ENCODE results near the gene TERT.
"Not testable (repeated sequence)": the region's sequence is repeated elsewhere in the genome, so short reads cannot be mapped to it uniquely, and the experiment has no call there.

Gene TERT

DNA sequence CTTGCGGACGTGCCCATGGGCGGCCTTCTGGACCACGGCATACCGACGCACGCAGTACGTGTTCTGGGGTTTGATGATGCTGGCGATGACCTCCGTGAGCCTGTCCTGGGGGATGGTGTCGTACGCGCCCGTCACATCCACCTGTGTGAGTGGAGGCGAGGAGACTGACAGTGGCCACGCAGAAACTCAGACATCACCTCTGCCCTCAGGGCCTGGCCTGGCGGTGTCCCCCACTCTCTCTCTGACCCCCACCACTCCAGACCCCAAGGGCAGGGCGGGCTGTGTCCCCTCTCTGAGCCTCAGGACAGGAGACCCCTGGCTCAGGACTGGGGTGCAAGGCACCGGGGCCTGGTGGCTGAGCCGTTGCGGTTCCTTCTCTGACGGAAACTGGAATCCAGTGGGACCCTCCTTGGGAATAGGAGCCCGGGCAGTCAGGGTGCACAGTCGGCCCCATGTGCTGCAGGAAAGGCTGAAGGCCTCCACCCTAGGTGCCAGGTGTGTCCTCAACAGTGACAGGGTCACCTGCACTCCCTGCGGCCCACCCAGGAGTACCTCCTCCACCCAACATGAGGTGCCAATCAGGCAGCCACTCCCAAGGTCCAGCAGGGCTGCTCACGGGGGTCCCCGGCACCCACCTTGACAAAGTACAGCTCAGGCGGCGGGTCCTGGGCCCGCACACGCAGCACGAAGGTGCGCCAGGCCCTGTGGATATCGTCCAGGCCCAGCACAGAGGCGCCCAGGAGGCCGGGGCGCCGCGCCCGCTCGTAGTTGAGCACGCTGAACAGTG is 16.0 kb downstream of the TERT start:
- no peak for DNase-seq (ENCODE audit: low spot score)

DNA sequence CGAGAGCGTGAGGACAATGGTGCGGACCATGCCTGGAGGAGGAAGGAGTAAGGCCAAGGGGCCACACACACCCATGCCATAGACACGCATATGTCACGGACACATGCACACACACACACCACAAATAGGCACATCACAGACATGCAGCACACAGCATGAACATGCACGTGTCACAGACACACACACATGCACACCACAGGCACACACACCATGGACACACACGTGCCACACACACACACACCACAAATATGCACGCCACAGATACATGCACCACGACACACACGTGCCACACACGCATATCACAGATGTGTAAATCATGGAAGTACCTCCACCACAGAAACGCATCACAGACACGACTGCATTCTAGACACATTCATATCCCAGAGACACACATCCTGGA is 16.7 kb downstream of the TERT start:
- no peak for DNase-seq (ENCODE audit: low spot score)

DNA sequence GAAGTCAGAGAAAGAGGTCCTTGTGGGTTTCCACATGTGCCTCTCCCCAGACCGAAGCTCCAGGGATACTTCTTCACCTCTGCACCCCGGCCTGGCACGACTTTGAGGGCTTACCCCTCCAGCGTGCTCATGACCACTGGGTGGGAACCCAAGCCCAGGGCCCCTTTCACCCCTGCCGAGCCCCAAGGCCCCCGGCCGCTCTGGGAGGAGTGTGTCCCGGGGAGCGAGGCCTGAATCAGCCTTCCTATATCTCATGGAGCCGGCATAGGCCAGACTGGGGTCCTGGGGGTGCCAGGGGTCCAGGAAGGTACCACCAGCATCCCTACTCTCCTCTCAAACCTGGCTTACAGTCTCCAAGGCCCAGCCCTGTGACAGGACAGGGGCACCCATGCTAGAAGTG is 17.1 kb downstream of the TERT start:
- DNase-seq (ENCODE audit: low spot score): no peak

DNA sequence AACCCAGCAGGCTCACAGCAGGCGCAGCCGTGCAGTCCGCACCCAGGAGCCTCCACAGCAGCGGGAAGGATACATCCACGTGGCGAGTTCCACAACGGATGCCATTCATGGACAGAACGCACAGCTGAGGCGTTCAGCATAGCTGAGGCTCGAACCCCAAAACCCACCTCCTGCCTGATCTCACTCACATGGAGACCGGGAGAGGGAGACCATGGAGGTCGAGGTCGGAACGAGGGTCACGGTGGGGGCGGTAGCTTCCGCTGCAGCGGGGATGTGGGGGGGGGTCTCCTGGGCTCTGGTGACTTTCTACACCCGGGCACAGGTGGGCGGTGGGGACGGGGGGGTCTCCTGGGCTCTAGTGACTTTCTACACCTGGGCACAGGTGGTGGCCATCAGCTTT is 17.5 kb downstream of the TERT start:
- no peak for DNase-seq (ENCODE audit: low spot score)

DNA sequence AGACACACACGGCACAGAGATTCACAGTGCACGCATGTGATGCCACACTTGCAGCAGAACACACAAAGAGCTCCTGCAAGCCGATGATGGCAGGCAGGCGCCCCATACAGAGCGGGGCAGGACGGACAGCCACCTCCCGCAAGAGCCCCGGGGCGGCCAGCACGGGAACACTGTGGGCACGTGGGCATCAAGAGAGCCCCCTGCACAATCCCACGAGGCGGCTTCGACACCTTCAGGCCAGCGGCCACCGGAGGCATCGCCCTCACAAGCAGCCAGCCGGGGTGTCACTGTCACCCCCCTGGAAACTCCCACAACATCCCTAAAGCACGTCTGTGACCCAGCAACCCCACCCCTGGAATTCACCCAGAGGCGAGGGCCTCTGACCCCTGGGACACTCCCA is 17.9 kb downstream of the TERT start:
- DNase-seq (ENCODE audit: low spot score): no peak

DNA sequence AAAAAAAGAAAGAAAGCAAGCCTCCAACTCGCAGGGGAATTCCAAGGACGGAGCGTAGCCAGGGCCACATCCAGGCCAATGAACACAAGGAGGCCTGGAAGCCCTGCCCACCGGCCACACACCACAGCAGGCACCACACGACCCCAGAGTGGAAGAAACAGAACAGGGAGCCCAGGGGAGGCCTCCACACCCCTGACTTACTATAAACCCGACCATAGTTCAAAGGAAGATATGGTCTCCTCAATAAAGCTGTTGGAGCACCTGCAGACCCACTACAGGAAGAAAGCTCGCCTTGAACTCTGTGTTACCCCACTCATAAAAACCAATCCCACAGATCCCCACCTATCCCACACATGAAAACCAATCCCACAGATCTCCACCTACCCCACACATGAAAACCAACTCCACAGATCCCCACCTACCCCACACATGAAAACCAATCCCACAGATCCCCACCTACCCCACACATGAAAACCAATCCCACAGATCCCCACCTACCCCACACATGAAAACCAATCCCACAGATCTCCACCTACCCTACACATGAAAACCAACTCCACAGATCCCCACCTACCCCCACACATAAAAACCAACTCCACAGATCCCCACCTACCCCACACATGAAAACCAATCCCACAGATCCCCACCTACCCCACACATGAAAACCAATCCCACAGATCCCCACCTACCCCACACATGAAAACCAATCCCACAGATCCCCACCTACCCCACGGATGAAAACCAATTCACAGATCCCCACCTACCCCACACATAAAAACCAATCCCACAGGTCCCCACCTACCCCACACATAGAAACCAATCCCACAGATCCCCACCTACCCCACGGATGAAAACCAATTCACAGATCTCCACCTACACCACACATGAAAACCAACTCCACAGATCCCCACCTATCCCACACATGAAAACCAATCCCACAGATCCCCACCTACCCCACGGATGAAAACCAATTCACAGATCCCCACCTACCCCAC is 19.2 kb downstream of the TERT start:
- not testable (repeated sequence) for DNase-seq (ENCODE audit: low spot score)

DNA sequence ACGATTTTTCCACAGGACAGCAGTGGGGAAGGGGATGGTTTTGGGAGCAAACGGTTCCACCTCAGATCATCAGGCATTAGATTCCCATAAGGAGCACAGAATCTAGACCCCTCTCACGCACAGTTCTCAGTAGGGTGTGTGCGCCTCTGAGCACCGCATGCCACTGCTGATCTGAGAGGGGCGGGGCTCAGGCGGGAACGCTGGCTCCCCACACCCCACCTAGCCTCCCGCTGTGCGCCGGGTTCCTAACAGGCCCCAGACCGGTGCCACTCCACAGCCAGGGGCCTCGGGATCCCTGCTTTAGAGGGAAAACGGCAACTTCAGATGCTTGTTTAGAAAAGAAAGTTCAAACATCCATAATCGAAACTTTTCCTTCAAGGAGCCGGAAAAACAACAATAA is 20.4 kb downstream of the TERT start:
- DNase-seq (ENCODE audit: low spot score): no peak

DNA sequence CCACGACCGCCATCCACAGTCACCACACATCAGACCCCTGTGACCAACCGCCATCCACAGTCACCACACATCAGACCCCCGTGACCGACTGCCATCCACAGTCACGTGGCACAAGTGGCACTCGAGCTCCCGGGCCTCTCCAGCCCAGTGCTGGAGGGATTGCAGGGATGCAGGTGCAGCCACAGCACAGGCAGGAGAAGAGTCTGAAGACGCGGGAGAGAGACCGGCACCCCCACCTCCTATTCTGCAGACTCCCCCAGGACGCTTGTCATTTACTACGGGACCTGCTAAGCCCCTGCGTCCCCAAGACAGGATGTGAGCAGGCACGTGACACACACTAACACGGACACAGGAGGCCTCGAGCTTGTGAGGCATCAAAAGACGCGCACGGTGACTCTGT is 21.1 kb downstream of the TERT start:
- DNase-seq (ENCODE audit: low spot score): no peak

DNA sequence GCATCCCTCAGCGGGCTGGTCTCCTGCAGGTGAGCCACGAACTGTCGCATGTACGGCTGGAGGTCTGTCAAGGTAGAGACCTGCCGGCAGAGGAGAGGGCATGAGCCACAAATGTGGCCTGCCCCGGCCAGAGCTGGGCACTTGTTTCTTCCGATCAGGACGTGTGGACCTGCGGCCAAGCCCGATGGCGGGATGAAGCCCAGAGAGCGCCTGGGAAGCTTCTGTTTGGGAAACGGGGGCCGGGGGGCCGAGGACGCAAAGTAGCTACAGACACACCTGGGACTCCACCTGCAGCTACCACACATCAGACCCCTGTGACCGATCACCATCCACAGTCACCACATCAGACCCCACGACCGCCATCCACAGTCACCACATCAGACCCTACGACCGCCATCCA is 22.7 kb downstream of the TERT start:
- DNase-seq (ENCODE audit: low spot score): no peak

DNA sequence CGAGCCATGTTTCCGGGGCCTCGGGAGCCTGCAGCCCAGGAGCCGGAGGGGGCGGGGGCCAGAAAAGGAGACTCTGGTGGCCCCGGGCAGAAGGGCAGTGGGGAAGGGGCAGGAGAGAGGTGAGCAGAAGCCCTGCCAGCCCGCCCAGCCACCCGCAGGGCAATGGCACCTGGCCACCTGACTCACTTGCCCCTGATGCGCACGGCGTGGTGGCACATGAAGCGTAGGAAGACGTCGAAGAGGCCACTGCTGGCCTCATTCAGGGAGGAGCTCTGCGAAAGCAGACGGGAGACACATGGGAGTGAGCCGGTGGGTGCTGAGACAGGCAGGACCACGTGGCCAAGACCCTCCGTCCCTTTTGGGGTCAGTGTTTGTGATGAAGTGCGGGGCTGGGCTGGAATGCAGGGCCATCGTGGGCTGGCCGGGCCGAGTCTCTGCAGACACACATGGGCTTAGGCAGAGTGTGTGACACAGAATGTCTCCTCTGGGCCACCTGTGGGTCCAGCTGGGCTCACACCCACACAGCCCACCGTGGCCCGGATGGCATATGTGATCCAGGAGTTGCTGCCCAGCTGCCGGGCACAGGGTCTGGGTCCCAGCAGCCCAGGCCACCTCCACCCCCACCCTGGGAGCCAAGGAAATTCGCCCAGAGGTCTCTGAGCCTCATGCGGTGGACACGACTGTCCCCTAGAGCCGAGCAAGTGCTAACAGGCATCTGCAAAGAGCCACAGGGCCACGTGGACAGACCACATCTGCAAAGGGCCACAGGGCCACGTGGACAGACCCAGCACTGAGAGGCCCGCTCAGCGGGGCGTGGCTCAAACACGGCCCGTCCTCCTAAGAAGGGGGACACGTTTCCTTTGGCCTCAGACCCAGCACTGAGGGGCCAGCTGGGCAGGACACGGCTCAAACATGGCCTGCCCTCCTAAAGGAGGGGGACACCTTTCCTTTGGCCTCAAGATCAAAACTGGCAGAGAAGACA is 23.6 kb downstream of the TERT start:
- DNase-seq (ENCODE audit: low spot score): no peak

DNA sequence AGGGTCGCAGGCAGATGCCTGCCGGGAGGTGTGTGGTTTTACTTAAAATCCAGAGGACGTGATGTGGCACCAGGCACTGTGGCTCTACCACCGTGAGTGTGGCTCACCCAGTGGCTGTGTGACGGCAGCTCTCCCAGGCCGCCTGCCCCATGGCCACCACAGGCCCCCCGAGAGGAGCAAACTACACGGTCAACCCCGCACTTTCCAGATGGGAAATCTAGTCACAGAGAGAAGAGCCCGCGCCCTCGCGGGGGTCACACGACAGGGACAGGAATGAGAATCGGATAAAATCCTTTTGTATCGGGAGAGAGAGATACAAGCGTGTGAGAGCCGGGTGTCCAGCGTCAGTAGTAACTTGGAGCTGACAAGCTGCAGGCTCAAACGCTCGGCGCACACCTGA is 24.4 kb downstream of the TERT start:
- DNase-seq (ENCODE audit: low spot score): no peak

DNA sequence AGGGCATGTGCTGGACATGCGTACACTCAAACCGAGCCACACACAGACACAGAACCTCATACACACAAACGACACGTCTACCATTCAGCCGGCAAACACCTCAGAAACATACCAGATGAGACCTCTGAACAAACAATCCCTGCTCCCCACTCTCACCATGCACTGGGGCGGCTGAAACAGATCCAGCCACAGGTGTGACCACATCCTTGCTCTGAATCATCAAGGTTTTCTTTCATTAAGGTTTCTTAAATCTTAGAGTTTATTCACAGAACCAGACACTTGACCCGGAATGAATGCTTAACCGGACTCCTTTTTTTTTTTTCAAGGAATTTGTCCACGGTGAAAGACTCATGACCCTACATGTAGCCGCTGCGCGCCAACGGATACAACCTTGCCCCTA is 26.2 kb downstream of the TERT start:
- DNase-seq (ENCODE audit: low spot score): no peak

DNA sequence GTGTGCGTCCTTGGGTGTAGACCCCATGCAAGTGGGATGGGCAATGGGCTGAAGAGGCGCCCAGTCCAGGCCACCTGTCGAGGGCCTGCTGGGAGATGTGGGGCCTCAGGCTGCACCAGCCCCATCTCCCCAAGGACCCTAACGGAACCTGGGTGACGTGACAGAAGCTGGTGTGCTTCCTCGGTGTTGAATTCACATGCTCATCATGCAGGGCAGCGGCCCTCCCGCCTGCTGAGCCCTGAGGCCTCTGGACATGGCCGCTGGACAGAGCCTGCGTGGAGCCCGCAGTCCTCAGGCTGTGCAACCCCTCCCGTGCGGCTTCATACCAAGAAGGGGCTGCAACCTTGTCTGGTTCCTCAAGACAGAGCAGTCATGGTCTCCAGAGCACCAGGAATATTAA is 26.8 kb downstream of the TERT start:
- no peak for DNase-seq (ENCODE audit: low spot score)

DNA sequence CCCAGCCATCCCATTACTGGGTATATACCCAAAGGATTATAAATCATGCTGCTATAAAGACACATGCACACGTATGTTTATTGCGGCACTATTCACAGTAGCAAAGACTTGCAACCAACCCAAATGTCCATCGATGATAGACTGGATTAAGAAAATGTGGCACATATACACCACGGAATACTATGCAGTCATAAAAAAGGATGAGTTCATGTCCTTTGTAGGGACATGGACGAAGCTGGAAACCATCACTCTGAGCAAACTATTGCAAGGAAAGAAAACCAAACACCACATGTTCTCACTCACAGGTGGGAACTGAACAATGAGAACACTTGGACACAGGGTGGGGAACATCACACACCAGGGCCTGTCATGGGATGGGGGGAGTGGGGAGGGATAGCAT is 27.4 kb downstream of the TERT start:
- not testable (repeated sequence) for DNase-seq (ENCODE audit: low spot score)

DNA sequence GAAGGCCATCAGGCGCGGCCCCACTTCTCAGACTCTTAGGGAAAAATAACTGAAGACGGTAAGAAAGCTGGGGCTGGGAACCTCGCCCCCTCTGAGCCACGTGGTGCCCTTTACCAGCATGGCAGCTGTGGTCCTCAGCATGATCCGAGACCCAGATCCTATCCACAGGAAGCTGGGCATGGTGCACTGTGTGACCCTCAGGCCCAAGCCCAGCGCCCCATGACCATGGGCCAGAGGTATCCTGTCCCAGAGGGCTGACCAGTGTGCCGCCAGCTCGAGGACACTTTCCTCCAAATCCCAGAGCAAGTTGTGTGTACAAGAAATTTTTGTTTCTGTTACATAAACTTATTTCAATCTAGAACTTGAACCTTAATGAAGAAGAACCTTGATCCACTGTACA is 28.1 kb downstream of the TERT start:
- no peak for DNase-seq (ENCODE audit: low spot score)

DNA sequence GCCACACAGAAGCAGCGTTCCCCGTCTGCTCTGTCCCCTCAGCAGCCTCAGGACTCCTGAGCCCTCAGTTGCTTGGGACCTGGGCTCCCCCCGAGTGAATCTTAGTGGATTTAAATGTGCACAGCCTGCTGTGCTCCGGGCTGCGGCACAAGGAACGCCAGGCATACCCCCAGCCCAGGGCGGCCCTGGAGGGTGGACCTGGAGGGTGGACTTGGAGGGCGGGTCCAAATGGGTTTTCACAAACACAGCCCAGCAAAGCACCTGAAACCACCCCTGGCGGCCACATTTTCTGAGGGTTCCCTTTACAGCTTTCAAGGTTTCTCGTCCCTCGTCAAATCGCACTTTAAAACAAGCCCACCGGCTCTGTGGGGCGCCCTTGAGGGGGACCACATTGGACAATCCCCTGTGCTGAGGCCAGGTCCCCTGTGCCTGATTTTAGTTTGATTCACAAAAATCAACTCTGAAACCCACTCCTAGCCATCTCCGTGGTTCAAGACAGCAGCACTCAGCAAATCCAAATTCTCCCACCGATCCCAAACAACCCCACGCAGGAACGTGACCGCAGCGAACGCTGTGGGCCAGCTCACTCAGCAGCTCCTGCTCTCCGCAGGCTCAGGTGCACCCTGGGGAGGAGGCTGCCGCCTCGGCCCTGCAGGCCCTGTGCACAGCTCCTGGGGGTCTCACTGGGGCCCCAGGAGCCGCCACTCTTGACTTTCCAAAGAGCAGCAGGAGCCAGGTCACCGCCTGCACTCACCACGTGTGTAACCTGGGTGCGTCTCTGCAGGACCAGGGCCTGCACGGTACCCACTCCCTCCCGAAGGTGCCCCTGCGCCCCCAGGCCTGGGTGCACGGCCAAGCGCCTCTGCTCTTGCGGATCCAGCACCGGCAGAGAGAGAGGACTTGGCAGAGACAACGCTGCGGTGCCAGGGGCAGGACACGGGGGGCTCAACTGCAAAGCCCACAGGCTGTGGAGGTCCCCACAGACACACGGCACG is 29.1 kb downstream of the TERT start:
- DNase-seq (ENCODE audit: low spot score): no peak

DNA sequence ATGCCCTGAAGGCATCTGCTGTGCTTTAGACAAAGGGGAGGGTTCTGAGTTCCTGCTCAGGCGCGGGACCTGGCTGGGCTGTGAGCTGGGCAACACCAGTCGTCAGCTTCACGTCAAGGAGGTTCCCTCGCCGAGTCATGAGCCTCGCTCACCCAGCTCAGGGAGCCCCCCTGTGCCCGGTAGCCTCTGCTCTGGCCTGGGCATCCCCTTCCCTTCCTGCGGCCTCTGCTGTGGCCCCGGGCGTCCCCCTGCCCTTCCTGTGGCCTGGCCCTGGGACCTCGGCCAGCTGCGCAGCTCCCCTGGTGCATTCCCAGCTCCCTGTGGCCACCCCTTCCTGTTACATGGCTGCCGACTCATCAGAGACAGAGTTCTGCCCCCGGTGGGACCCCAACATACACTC is 29.8 kb downstream of the TERT start:
- no peak for DNase-seq (ENCODE audit: low spot score)

DNA sequence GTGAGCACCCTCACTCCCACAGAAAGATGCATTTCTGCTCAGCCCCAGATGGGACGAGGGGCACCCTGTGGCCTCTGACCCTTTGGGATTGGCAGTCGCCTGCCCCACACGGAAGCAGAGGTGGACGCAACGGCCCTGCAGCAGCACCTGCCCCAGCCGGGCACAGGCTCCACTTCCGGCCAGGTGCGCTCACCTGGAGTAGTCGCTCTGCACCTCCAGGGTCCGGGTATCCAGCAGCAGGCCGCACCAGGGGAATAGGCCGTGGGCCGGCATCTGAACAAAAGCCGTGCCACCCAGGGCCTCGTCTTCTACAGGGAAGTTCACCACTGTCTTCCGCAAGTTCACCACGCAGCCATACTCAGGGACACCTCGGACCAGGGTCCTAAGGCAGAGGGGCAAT is 30.7 kb downstream of the TERT start:
- no peak for DNase-seq (ENCODE audit: low spot score)

DNA sequence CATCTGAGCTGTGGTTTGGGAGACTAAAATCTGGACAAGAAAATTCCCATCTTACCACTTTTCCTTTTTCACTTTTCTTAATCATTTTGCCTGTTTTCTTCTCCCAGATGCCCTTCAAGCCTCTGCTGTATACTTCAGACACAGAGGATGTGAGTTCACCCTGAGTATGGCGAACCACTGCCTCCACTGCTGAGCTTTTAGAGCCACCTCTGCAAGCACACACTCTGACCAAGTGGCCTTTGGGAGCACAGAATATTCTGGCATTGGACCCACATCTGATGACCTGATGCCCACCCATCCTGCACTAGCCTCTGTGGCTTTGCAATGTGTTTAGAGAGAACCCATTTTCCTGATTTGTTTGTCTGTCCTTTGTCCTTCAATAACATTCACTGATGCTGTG is 32.5 kb downstream of the TERT start:
- no peak for DNase-seq (ENCODE audit: low spot score)

DNA sequence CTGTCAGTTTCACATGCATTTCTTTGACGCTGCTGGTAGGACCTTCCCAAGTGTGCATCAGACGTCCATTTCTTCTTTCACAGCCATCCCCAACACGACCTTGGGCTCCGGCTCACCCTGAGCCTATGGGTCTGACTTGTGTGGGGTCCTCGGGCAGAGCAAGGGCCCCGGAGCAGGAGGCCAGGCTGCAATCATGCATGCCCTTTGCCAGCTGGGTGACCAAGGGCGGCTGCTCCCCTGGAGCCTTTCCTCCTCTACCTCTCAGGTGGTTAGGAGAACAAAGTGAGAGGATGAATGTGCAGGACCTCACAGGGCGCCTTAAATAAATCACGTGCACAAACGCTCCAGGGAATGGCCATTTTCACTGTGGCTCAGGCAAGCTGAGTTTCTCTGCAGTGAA is 33.2 kb downstream of the TERT start:
- DNase-seq (ENCODE audit: low spot score): no peak

All from hematopoietic multipotent progenitor cell treated with erythropoietin and hydrocortisone succinate and interleukin-3 and kit ligand, for 15 days (in vitro differentiated cells).